Muscle layer of duodenum (tissue), 2 donors: Measurements from ENCODE around the gene VTI1A.

Experiments used
- H3K27ac ChIP-seq: one replicate; pipeline ENCODE4 v1.7.0; 2013; ENCODE audit warnings: mild to moderate bottlenecking, low read length
- H3K27me3 ChIP-seq: one replicate; pipeline ENCODE4 v1.7.0; 2013; ENCODE audit warnings: low read depth, mild to moderate bottlenecking, control low read depth, low read length
- H3K36me3 ChIP-seq, 2 donors: one replicate each; pipeline ENCODE4 v1.7.0; 2013; ENCODE audit warnings: low read length in 2 of 2, control low read depth in 1 of 2, mild to moderate bottlenecking in 1 of 2; ENCODE audit not compliant: insufficient read depth in 2 of 2, control insufficient read depth in 1 of 2
- H3K4me1 ChIP-seq, 2 donors: one replicate each; pipeline ENCODE4 v1.7.0; 2013; ENCODE audit warnings: low read length in 2 of 2, mild to moderate bottlenecking in 2 of 2, control low read depth in 1 of 2, moderate library complexity in 1 of 2; ENCODE audit not compliant: insufficient read depth in 2 of 2, control insufficient read depth in 1 of 2
- H3K4me3 ChIP-seq, 2 donors: one replicate each; pipeline ENCODE4 v1.7.0; 2013; ENCODE audit warnings: low read length in 2 of 2, low read depth in 1 of 2, mild to moderate bottlenecking in 1 of 2
- H3K9me3 ChIP-seq, 2 donors: one replicate each; pipeline ENCODE4 v1.7.0; 2013; ENCODE audit warnings: low read length in 2 of 2, control low read depth in 1 of 2, mild to moderate bottlenecking in 1 of 2; ENCODE audit not compliant: control insufficient read depth in 1 of 2
- donor health status: healthy.

The VTI1A gene

GRCh38 chr10:112507988-112508387 lies 61.0 kb downstream of the VTI1A start:
- peaks cover 0 to 6% of the 10 kb centered on the region in 2 donors for H3K4me1 ChIP-seq
- H3K36me3 ChIP-seq = no peaks in the 10 kb centered on the region
- H3K27me3 ChIP-seq = no peaks in the 10 kb centered on the region
- no peak overlapping the region for H3K27ac ChIP-seq
- no peaks in the 10 kb centered on the region for H3K9me3 ChIP-seq
- H3K4me3 ChIP-seq = no peak overlapping the region

DNA sequence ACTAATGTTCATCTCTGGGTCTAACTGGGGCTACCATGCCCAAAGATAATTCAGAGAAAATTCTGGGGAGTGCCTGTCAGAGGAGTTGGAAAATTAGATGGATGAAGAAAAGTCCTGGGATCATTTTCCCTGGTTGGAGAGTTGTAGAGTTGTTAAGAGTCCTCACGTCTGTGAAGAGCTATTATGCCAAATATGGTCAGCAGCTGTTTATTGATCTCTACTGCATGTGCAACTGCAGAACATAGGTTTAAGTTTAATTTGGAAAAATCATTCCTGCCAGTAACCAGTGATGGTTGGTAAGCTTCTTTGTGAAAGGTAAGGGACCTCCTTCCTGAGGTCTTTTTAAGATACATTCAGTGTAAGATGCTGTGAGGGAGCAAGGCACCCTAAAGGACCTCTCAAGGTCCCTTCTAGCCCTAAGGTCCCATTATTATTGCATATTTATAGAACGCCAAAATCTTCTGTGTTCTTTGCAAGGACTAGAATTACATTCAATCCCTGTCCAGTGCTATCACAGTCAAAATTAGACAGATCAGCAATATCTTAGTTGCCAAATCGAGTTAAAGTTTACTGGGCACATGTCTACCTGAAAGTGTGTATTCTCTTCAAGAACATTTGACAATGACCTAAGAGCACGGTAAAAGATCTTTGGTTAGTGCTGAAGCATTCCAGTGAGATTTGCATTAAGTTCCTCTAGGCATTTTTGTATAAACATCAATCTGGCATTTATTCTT lies 62.7 kb downstream of the VTI1A start:
- Histone ChIP-seq H3K27ac (no peak overlapping the region), H3K27me3 (no peaks in the 10 kb centered on the region), H3K4me1 (peaks cover 0 to 6% of the 10 kb centered on the region in 2 donors), H3K9me3 (no peaks in the 10 kb centered on the region), H3K4me3 (no peak overlapping the region), H3K36me3 (no peaks in the 10 kb centered on the region)

DNA sequence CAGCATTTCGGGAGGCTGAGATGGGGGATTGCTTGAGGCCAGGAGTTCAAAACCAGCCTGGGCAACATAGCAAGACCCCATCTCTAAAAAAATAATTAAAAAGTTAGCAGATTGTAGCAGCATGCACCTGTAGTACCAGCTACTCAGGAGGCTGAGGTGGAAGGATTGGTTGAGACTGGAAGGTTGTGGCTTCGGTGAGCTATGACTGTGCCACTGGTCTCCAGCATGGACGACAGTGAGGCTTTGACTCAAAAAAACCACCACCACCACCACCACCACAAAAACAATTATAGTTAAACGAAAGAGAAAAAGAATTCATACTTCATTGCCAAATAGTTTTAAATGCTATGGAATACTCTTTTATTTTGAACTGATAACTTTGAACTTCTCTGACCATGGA lies 63.4 kb downstream of the VTI1A start:
- no peaks in the 10 kb centered on the region for H3K36me3 ChIP-seq
- H3K9me3 ChIP-seq = no peaks in the 10 kb centered on the region
- no peak overlapping the region for H3K4me3 ChIP-seq
- H3K27me3 ChIP-seq = no peaks in the 10 kb centered on the region
- H3K27ac ChIP-seq = no peak overlapping the region
- H3K4me1 ChIP-seq = peaks cover 0 to 6% of the 10 kb centered on the region in 2 donors

GRCh38 chr10:112512294-112512693 lies 65.3 kb downstream of the VTI1A start:
- Histone ChIP-seq H3K27ac (no peak overlapping the region), H3K9me3 (no peaks in the 10 kb centered on the region), H3K4me1 (peaks cover 0 to 5% of the 10 kb centered on the region in 2 donors), H3K4me3 (no peak overlapping the region), H3K27me3 (no peaks in the 10 kb centered on the region), H3K36me3 (no peaks in the 10 kb centered on the region)

DNA sequence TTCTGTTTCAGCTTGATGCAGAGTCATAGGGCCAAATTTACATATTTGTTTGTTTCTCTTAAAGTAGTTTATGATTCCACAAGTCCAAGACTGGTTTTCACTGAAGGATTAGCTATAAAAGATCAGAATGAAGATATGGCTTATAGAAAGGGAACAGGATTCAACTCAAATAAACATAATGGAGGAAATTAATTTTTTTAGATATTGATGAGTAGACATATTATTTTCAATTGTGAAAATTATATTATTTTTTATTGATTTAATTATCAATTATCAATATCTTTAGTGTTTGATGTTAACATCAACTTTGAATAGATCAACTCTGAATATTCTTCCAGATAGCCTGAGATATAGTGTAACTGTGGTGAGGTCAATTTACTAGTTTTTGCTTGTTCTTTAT lies 68.1 kb downstream of the VTI1A start:
- Histone ChIP-seq H3K4me3 (no peak overlapping the region), H3K4me1 (no peaks in the 10 kb centered on the region), H3K36me3 (no peaks in the 10 kb centered on the region), H3K27me3 (no peaks in the 10 kb centered on the region), H3K9me3 (no peaks in the 10 kb centered on the region), H3K27ac (no peak overlapping the region)

GRCh38 chr10:112515852-112516251 lies 68.8 kb downstream of the VTI1A start:
- no peaks in the 10 kb centered on the region for H3K36me3 ChIP-seq
- H3K4me3 ChIP-seq = no peak overlapping the region
- H3K4me1 ChIP-seq = no peaks in the 10 kb centered on the region

DNA sequence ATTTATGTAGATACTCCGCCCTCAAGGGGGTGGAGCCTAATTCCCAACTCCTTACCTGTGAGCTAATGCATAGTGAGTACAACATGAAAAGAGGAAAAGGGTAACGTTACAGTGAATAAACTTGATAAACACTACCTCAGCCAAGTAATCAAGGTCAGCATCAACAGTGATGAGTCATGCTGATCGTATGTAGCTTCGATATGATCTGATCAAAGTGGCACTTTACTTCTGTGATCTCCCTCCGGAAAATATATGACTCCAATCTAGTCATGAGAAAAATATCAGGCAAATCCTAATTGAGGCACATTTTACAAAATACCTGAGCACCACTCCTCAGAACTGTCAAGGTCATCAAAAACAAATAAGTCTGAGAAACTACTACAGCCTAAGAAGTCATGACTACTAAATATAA lies 70.4 kb downstream of the VTI1A start:
- Histone ChIP-seq H3K36me3 (no peaks in the 10 kb centered on the region), H3K27me3 (no peaks in the 10 kb centered on the region), H3K4me3 (no peak overlapping the region), H3K27ac (no peak overlapping the region), H3K4me1 (no peaks in the 10 kb centered on the region), H3K9me3 (no peaks in the 10 kb centered on the region)

More at GRCh38 chr10:112515852-112516251, 68.8 kb downstream of the VTI1A start:
- no peaks in the 10 kb centered on the region for H3K27me3 ChIP-seq
- no peak overlapping the region for H3K27ac ChIP-seq
- H3K9me3 ChIP-seq = no peaks in the 10 kb centered on the region

DNA sequence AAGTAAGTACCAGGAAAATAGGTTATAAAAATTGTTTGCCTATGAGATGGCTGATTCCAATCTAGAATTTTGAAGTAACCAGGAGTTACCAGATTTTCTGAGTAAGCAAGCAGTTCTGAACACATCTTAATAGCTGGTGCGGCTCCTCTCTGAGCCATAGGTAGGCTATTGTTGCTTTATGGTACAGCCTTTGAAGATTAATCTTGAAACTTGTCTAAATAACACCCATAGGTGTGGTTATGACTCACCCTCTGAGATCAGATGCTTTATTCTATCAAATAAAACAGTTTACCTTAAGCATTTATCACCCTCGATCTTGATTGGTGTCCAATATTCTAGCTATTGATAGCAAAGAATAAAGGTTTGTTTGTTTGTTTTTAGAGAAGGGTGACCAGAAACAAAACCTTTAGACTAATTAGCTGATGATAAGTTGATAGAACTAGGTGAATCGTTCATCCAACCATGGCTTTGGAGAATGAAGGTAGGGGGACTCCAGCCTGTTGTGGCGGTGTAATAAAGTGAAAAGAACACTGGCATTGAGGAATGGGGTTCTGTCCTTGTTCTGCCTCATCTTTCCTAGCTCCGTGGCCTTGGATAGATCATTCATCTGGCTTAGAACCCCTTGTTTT lies 72.2 kb downstream of the VTI1A start:
- Histone ChIP-seq H3K27ac (no peak overlapping the region), H3K9me3 (no peaks in the 10 kb centered on the region), H3K27me3 (no peaks in the 10 kb centered on the region), H3K4me1 (no peaks in the 10 kb centered on the region), H3K4me3 (no peak overlapping the region), H3K36me3 (no peaks in the 10 kb centered on the region)

- Histone ChIP-seq H3K36me3 (no peaks in the 10 kb centered on the region), H3K27ac (no peak overlapping the region), H3K9me3 (no peaks in the 10 kb centered on the region)
Measured at GRCh38 chr10:112520914-112521313, 73.9 kb downstream of the VTI1A start.

DNA sequence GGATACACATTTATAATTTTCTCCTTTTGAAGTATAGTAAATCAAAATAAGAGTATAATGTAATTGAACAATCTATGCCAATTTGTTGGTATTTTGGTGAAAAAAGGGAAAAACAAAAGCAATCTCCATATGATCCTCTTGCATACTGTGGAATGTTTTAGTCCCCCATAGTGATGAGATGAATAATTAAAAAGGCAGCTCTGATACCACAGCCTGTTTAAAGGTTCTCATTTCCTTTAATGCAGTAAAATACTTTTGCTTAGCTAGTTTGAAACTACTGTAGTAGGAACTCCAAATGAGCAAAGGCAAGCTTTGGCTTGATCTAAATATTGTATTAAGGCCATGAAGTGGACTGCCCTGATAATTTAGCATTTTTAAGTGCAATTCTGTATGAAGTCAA lies 77.6 kb downstream of the VTI1A start:
- H3K27me3 ChIP-seq = no peaks in the 10 kb centered on the region
- no peaks in the 10 kb centered on the region for H3K36me3 ChIP-seq
- H3K4me3 ChIP-seq = no peak overlapping the region
- no peaks in the 10 kb centered on the region for H3K4me1 ChIP-seq
- no peak overlapping the region for H3K27ac ChIP-seq
- H3K9me3 ChIP-seq = no peaks in the 10 kb centered on the region

More at GRCh38 chr10:112520914-112521313, 73.9 kb downstream of the VTI1A start:
- Histone ChIP-seq H3K4me1 (no peaks in the 10 kb centered on the region), H3K27me3 (no peaks in the 10 kb centered on the region), H3K4me3 (no peak overlapping the region)

- Histone ChIP-seq H3K27me3 (no peaks in the 10 kb centered on the region), H3K4me3 (no peak overlapping the region), H3K4me1 (no peaks in the 10 kb centered on the region), H3K36me3 (no peaks in the 10 kb centered on the region), H3K27ac (no peak overlapping the region), H3K9me3 (no peaks in the 10 kb centered on the region)
Measured at GRCh38 chr10:112525200-112525599, 78.2 kb downstream of the VTI1A start.

DNA sequence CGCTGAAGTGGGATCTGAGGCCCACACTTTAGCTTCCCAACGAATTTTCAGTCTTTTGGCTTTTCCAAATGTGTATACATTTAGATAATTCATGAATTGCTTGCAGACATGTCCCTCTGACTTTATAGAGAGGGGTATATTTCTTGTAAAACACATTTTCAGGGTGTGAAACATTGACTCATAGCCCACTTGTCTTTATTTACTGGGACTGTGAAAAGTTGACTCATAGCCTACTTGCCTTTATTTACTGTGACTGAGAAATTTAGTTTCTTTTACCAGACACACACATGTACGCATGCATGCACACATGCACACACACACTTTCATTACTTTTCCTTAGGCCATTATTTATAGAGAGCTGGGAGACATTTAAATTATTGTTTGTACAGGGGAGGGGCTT lies 79.1 kb downstream of the VTI1A start:
- Histone ChIP-seq H3K4me1 (no peaks in the 10 kb centered on the region), H3K36me3 (no peaks in the 10 kb centered on the region), H3K4me3 (no peak overlapping the region), H3K27me3 (no peaks in the 10 kb centered on the region), H3K9me3 (no peaks in the 10 kb centered on the region), H3K27ac (no peak overlapping the region)
